ENCODE measurements around the gene TBC1D17.

TBC1D17 gene

GRCh38 chr19:49925486-49925885 is 48.0 kb downstream of the TBC1D17 start:
- H3K9me3 ChIP-seq (ENCODE audit: control insufficient read depth in 2 of 2, low read length in 2 of 2): no peaks in the 10 kb centered on the region
- peaks cover 19% of the 10 kb centered on the region for H3K4me1 ChIP-seq (ENCODE audit: control insufficient read depth, insufficient read depth, low read length)
- H3K4me3 ChIP-seq (ENCODE audit: low read length in 2 of 2): no peak overlapping the region
- H3K9ac ChIP-seq (ENCODE audit: low read length in 2 of 2): no peak overlapping the region
- peaks cover 11 to 15% of the 10 kb centered on the region in 2 donors for H3K36me3 ChIP-seq (ENCODE audit: control insufficient read depth in 2 of 2, insufficient read depth in 2 of 2, low read length in 2 of 2)
- no peaks in the 10 kb centered on the region for H3K27me3 ChIP-seq (ENCODE audit: control insufficient read depth in 1 of 2, insufficient read depth in 2 of 2, low read length in 2 of 2)
- no peak overlapping the region for H3K27ac ChIP-seq (ENCODE audit: low read length)

DNA sequence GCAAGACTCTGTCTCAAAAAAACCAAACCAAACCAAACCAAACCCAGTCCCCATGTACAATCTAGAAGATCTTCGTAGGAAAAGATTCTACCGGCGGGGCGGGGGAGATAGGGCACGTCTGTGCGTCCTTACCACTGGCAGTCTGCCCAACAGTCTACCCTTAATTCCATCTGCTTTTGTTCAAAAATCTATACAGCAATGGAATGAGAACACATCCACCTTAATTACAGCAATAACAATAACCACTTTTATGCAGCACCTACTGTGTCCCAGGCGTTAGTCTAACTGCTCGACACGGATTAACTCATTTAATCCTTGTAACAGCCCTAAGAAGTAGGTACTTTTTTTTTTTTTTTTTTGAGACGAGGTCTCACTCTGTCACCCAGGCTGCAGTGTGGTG is 49.0 kb downstream of the TBC1D17 start:
- Histone ChIP-seq H3K9me3 (ENCODE audit: control insufficient read depth in 2 of 2, low read length in 2 of 2) (no peaks in the 10 kb centered on the region), H3K27me3 (ENCODE audit: control insufficient read depth in 1 of 2, insufficient read depth in 2 of 2, low read length in 2 of 2) (no peaks in the 10 kb centered on the region), H3K9ac (ENCODE audit: low read length in 2 of 2) (no peak overlapping the region), H3K4me3 (ENCODE audit: low read length in 2 of 2) (no peak overlapping the region), H3K4me1 (ENCODE audit: control insufficient read depth, insufficient read depth, low read length) (peaks cover 22% of the 10 kb centered on the region), H3K36me3 (ENCODE audit: control insufficient read depth in 2 of 2, insufficient read depth in 2 of 2, low read length in 2 of 2) (peaks cover 11 to 15% of the 10 kb centered on the region in 2 donors), H3K27ac (ENCODE audit: low read length) (no peak overlapping the region)

- Histone ChIP-seq H3K9ac (ENCODE audit: low read length in 2 of 2) (peak overlapping the region in 1 of 2 donors; percentile 21), H3K27me3 (ENCODE audit: control insufficient read depth in 1 of 2, insufficient read depth in 2 of 2, low read length in 2 of 2) (no peaks in the 10 kb centered on the region), H3K4me1 (ENCODE audit: control insufficient read depth, insufficient read depth, low read length) (peaks cover 22% of the 10 kb centered on the region), H3K36me3 (ENCODE audit: control insufficient read depth in 2 of 2, insufficient read depth in 2 of 2, low read length in 2 of 2) (peaks cover 11 to 13% of the 10 kb centered on the region in 2 donors), H3K9me3 (ENCODE audit: control insufficient read depth in 2 of 2, low read length in 2 of 2) (no peaks in the 10 kb centered on the region), H3K4me3 (ENCODE audit: low read length in 2 of 2) (no peak overlapping the region), H3K27ac (ENCODE audit: low read length) (no peak overlapping the region)
Observed at GRCh38 chr19:49927526-49928264, 50.2 kb downstream of the TBC1D17 start.

GRCh38 chr19:49929121-49929610 is 51.7 kb downstream of the TBC1D17 start, which contains the start of the genes ATF5 and NUP62:
Gene ATF5, plus strand, starts transcription at chr19:49929205. Its CDS starts 1,646 bp downstream, at chr19:49930851.
Gene NUP62, minus strand, starts transcription at chr19:49929504. Its CDS starts 19,697 bp downstream, at chr19:49909807.
- H3K27me3 ChIP-seq (ENCODE audit: control insufficient read depth in 1 of 2, insufficient read depth in 2 of 2, low read length in 2 of 2): no peaks in the 10 kb centered on the region
- H3K9me3 ChIP-seq (ENCODE audit: control insufficient read depth in 2 of 2, low read length in 2 of 2): no peaks in the 10 kb centered on the region
- peak within 1 kb of the TSS; percentile 83 to 86 for H3K9ac ChIP-seq (ENCODE audit: low read length in 2 of 2)
- peaks cover 7 to 8% of the 10 kb centered on the region in 2 donors for H3K36me3 ChIP-seq (ENCODE audit: control insufficient read depth in 2 of 2, insufficient read depth in 2 of 2, low read length in 2 of 2)
- H3K27ac ChIP-seq (ENCODE audit: low read length): peak within 1 kb of the TSS; percentile 88
- H3K4me1 ChIP-seq (ENCODE audit: control insufficient read depth, insufficient read depth, low read length): peaks cover 22% of the 10 kb centered on the region
- H3K4me3 ChIP-seq (ENCODE audit: low read length in 2 of 2): peak within 1 kb of the TSS; percentile 93 to 94

DNA sequence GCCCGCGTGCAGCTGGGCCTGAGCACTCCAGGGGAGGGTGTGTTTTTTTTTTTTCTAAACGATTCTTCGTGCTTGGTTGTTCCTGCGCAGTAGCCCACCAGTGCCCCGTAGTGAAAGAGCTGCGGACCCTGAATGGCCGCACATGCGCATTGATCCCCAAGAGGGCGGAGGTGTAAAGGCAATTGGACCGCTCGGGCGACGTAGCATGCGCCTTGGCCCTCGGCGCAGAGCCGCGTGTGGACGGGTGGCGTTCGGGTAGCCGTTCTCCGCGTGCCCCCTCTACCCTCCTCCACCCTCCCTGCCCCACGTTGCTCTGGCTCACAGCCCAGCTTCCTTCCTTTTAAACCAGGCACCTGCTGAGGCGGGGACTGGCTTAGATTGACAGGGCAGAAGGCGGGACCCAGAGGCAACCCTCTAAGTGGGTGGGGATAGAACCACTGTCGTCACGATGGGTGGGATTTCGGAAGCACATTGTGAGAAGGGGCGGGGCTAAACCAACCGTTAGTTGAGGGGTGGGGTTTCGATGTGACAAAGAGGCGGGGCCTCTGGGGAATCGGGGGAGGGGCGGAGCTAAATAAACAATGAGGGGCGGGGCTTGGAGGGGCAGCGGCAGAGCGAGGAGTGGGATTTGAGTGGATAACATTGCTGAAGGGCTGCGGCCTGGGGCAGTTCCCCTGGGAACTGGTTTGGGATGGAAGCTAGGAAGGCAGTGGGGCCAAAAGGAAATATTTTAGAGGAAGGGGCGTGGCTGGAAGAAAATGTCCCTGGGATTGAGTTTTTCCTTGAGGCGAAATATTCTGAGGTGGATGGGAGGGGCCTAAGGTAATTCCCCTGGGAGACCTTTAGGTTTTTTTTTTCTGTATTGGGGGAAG is 52.3 kb downstream of the TBC1D17 start:
- no peaks in the 10 kb centered on the region for H3K27me3 ChIP-seq (ENCODE audit: control insufficient read depth in 1 of 2, insufficient read depth in 2 of 2, low read length in 2 of 2)
- peak overlapping the region; percentile 88 for H3K27ac ChIP-seq (ENCODE audit: low read length)
- peak overlapping the region; percentile 93 to 94 for H3K4me3 ChIP-seq (ENCODE audit: low read length in 2 of 2)
- peak overlapping the region; percentile 83 to 86 for H3K9ac ChIP-seq (ENCODE audit: low read length in 2 of 2)
- H3K9me3 ChIP-seq (ENCODE audit: control insufficient read depth in 2 of 2, low read length in 2 of 2): no peaks in the 10 kb centered on the region
- H3K4me1 ChIP-seq (ENCODE audit: control insufficient read depth, insufficient read depth, low read length): peaks cover 22% of the 10 kb centered on the region
- H3K36me3 ChIP-seq (ENCODE audit: control insufficient read depth in 2 of 2, insufficient read depth in 2 of 2, low read length in 2 of 2): peaks cover 5 to 8% of the 10 kb centered on the region in 2 donors

DNA sequence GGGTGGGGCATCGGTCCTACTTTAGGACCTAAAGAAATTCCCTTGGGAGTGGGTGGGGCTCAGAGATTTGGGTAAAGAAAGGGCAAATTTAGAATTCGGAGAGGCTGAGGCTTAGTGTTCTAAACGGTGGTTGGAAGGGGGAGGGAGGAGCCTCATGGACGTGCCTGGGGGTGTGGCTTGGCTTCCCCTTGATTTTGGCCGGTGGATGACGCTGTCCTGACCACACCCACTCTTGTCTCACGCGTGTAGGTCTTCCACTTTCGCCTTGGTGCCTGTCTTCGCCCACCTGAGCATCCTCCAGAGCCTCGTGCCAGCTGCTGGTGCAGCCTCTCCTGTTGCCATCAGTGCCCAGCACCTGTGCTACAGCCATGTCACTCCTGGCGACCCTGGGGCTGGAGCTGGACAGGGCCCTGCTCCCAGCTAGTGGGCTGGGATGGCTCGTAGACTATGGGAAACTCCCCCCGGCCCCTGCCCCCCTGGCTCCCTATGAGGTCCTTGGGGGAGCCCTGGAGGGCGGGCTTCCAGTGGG is 53.0 kb downstream of the TBC1D17 start:
- peaks cover 20% of the 10 kb centered on the region for H3K4me1 ChIP-seq (ENCODE audit: control insufficient read depth, insufficient read depth, low read length)
- H3K27me3 ChIP-seq (ENCODE audit: control insufficient read depth in 1 of 2, insufficient read depth in 2 of 2, low read length in 2 of 2): no peaks in the 10 kb centered on the region
- no peaks in the 10 kb centered on the region for H3K9me3 ChIP-seq (ENCODE audit: control insufficient read depth in 2 of 2, low read length in 2 of 2)
- H3K4me3 ChIP-seq (ENCODE audit: low read length in 2 of 2): peak overlapping the region in 1 of 2 donors; percentile 93
- H3K27ac ChIP-seq (ENCODE audit: low read length): no peak overlapping the region
- no peak overlapping the region for H3K9ac ChIP-seq (ENCODE audit: low read length in 2 of 2)
- H3K36me3 ChIP-seq (ENCODE audit: control insufficient read depth in 2 of 2, insufficient read depth in 2 of 2, low read length in 2 of 2): peaks cover 4 to 5% of the 10 kb centered on the region in 2 donors

DNA sequence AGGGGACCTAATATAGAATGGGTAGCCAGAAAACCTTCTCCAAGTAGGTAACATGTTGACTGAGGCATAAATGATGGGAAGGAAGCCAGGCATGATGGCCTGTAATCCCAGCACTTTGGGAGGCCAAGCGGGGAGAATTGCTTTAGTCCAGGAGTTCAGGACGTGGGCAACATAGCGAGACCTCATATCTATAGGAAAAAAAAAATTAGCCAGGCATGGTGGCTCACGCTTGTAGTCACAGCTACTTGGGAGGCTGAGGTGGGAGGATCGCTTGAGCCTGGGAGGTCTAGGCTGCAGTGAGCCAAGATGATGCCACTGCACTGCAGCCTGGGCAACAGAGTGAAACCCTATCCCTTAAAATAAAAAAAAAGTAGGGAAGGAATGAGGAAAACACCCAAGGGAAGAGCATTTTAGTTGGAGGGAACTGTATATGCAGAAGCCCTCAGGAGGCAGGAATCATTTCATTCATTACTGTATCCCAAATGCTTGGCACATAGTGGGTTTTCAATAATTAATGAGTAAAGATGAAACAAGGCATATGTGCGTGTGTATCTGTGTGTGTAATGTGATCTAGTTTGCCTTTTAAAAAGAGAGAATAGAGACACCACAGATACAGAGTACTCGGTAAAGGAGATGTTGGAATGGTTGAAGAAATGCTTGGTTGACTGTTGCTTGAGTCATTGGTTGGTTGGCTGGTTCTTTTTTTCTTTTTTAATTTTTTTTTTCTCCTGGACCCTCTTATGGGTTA is 54.0 kb downstream of the TBC1D17 start:
- Histone ChIP-seq H3K4me3 (ENCODE audit: low read length in 2 of 2) (no peak overlapping the region), H3K27me3 (ENCODE audit: control insufficient read depth in 1 of 2, insufficient read depth in 2 of 2, low read length in 2 of 2) (no peaks in the 10 kb centered on the region), H3K9ac (ENCODE audit: low read length in 2 of 2) (no peak overlapping the region), H3K9me3 (ENCODE audit: control insufficient read depth in 2 of 2, low read length in 2 of 2) (no peaks in the 10 kb centered on the region), H3K36me3 (ENCODE audit: control insufficient read depth in 2 of 2, insufficient read depth in 2 of 2, low read length in 2 of 2) (peaks cover 4 to 5% of the 10 kb centered on the region in 2 donors), H3K4me1 (ENCODE audit: control insufficient read depth, insufficient read depth, low read length) (peaks cover 20% of the 10 kb centered on the region), H3K27ac (ENCODE audit: low read length) (no peak overlapping the region)

DNA sequence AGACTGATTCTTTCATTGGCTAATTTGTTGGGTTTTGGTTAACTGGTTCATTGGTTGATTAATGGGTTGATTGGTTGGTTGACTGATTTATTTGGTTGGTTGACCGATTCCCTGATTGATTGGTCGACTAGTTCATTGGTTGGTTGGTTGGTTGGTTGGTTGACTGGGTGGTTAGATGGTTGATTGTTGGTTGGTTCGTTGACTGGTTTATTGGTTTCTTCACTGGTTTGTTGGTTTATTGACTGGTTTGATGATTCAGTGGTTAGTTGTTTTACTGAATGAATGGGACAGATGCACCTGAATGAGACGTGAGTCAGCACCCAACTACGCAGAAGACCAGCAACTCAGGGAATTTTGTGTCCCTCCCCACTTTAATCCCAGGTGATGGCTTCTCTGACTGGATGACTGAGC is 54.5 kb downstream of the TBC1D17 start:
- Histone ChIP-seq H3K4me1 (ENCODE audit: control insufficient read depth, insufficient read depth, low read length) (peaks cover 20% of the 10 kb centered on the region), H3K27me3 (ENCODE audit: control insufficient read depth in 1 of 2, insufficient read depth in 2 of 2, low read length in 2 of 2) (no peaks in the 10 kb centered on the region), H3K9me3 (ENCODE audit: control insufficient read depth in 2 of 2, low read length in 2 of 2) (no peaks in the 10 kb centered on the region), H3K4me3 (ENCODE audit: low read length in 2 of 2) (no peak overlapping the region), H3K27ac (ENCODE audit: low read length) (no peak overlapping the region), H3K36me3 (ENCODE audit: control insufficient read depth in 2 of 2, insufficient read depth in 2 of 2, low read length in 2 of 2) (peaks cover 4 to 5% of the 10 kb centered on the region in 2 donors), H3K9ac (ENCODE audit: low read length in 2 of 2) (no peak overlapping the region)

DNA sequence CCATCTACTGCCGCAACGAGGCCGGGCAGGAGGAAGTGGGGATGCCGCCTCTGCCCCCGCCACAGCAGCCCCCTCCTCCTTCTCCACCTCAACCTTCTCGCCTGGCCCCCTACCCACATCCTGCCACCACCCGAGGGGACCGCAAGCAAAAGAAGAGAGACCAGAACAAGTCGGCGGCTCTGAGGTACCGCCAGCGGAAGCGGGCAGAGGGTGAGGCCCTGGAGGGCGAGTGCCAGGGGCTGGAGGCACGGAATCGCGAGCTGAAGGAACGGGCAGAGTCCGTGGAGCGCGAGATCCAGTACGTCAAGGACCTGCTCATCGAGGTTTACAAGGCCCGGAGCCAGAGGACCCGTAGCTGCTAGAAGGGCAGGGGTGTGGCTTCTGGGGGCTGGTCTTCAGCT is 55.2 kb downstream of the TBC1D17 start:
- H3K27ac ChIP-seq (ENCODE audit: low read length): no peak overlapping the region
- H3K9ac ChIP-seq (ENCODE audit: low read length in 2 of 2): no peak overlapping the region

GRCh38 chr19:49933643-49934042 is 56.1 kb downstream of the TBC1D17 start:
- Histone ChIP-seq H3K4me3 (ENCODE audit: low read length in 2 of 2) (no peak overlapping the region), H3K27me3 (ENCODE audit: control insufficient read depth in 1 of 2, insufficient read depth in 2 of 2, low read length in 2 of 2) (peaks cover 0 to 3% of the 10 kb centered on the region in 2 donors), H3K4me1 (ENCODE audit: control insufficient read depth, insufficient read depth, low read length) (peaks cover 15% of the 10 kb centered on the region), H3K9me3 (ENCODE audit: control insufficient read depth in 2 of 2, low read length in 2 of 2) (no peaks in the 10 kb centered on the region), H3K27ac (ENCODE audit: low read length) (no peak overlapping the region), H3K36me3 (ENCODE audit: control insufficient read depth in 2 of 2, insufficient read depth in 2 of 2, low read length in 2 of 2) (no peaks in the 10 kb centered on the region), H3K9ac (ENCODE audit: low read length in 2 of 2) (no peak overlapping the region)

More for the DNA sequence above, 55.2 kb downstream of the TBC1D17 start:
- Histone ChIP-seq H3K27me3 (ENCODE audit: control insufficient read depth in 1 of 2, insufficient read depth in 2 of 2, low read length in 2 of 2) (peaks cover 0 to under 1% of the 10 kb centered on the region in 2 donors), H3K4me1 (ENCODE audit: control insufficient read depth, insufficient read depth, low read length) (peaks cover 18% of the 10 kb centered on the region), H3K9me3 (ENCODE audit: control insufficient read depth in 2 of 2, low read length in 2 of 2) (no peaks in the 10 kb centered on the region), H3K36me3 (ENCODE audit: control insufficient read depth in 2 of 2, insufficient read depth in 2 of 2, low read length in 2 of 2) (peaks cover under 1 to 1% of the 10 kb centered on the region in 2 donors), H3K4me3 (ENCODE audit: low read length in 2 of 2) (no peak overlapping the region)

Data from stomach smooth muscle (tissue), 2 donors.